ENCODE measurements around the gene ISG20L2.

Gene ISG20L2

DNA sequence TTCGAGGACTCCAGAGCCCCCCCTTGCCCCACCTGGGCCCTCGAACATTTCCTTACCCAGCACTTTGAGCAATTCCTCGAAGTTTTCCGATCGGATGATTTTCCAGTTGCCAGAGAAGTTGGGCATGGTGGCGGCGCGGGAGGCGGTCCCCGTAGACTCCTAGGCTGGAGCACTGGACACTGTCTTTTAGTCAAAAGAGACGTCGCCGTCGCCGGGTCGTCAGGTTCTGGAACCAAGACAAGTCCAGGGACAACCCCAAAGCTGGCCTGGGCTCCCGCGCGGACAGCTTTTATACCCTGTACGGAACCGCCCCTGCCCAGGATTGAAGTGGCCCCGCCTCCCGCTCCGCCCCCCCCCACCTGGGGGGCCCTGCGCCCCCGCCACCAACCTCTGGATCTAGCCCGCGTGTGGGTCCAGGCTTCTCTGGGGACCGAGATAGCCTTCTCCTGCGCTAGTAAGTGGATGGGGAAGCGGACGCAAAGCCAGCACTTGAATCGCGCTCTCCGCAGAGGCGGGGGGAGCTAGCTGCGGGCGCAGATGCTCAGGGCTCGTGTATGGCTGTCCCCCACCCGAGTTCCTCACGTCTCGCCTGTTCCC lies 23.1 kb downstream of the ISG20L2 start, which contains the start of gene CRABP2:
TSS of gene CRABP2 (minus strand) at position 263 of the 597 bp plus-strand sequence. CDS start at position 126, 137 bp downstream.
- peak; percentile 66 for DNase-seq

DNA sequence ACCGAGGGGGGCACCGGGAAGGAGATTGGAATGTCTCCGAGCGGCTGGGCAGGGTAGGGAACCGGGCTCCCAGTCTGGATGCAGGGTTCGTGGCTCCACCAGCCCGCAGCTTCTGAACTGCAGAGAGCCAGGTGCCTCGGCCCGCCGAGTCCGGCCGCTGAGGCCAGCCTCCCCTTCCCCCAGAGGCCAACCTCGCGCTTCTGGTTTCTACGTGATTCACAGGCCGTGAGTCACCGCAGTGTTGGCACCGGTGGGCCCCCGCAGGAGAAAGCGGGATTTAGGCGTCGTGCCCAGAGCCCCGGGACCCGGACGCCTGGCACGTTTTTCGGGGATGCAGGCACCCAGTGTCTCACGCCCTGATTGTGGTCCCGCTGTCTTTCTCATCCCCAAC lies 23.6 kb downstream of the ISG20L2 start:
- DNase-seq: no peak

GRCh38 chr1:156704166-156704711 lies 24.3 kb downstream of the ISG20L2 start:
- DNase-seq: no peak

GRCh38 chr1:156703741-156704140 lies 24.8 kb downstream of the ISG20L2 start:
- no peak for DNase-seq

- no peak for DNase-seq
Measured at GRCh38 chr1:156703336-156703735, 25.2 kb downstream of the ISG20L2 start.

DNA sequence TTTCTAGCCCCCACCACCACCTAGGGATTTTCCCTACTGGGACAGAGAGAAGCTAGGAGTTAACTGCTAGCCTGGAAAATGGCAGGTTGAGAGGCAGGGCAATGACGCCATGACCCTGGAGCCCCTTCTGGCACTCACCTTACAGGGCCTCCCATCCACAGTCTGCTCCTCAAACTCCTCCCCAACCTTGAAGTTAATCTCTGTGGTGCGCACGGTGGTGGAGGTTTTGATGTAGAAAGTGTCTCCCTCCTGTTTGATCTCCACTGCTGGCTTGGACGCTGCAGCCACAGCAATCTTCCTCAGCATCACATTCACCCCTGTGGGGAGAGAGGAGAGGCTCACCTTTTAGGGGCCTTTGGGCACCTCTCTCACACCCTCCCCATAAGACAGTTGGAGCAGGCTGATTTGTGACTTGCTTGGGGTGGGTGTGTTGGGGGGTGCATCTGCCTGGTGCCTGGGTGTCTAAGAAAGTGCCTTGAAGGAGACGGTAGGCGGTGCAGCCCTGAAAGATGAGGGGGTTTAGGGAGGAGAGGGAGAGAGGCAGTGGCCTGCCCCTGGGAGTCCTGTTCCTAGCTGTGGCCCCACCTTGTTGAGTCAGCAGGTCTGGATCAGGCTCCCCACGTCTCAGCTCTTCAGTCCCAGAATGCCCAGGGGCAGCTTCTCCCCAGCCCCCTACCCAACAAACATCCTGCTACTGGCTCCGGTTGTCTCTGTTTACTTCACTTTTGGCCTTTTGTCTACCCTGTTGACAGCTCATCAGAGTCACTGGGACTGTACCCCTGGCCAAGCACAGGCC lies 27.6 kb downstream of the ISG20L2 start:
- no peak for DNase-seq

GRCh38 chr1:156698995-156699394 lies 29.6 kb downstream of the ISG20L2 start:
- no peak for DNase-seq

DNA sequence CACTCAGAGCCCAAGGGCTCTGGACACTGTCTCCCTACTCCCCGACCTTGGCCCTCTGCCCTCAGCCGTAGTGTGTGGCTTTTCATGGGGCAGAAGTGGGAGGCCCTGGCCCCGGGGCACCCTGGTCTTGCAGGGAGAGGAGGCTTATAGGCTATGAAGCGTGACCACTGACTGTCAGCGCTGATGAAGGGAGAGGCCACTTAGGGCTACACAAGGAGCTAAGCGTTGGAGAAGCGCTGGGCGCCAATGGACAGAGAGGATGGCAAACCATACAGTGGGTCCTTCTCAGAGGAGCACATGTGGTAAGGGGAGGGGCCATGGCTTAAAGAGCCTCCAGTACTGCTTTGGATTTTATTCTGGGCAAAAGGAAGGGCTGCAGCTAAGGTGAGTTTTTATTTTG lies 31.1 kb downstream of the ISG20L2 start:
- no peak for DNase-seq

DNA sequence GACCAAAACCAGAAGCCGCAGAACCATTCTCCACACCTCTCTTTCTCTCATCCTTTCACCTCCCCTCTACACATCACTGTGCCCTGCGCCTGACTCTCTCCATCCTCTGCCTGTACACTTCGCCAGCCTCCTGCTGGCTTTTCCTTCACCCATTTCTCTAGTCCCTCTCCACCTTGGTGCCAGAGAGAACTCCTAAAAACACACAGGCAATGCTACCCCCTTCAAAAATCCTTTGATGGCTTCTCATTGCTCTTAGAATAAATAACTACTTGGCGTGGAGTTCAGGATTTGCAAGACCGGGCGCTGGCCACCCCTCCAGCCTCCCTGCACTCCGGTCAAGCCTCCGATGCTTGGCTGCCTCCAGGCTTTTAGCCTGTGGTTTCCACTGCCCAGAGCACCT lies 31.8 kb downstream of the ISG20L2 start:
- no peak for DNase-seq

DNA sequence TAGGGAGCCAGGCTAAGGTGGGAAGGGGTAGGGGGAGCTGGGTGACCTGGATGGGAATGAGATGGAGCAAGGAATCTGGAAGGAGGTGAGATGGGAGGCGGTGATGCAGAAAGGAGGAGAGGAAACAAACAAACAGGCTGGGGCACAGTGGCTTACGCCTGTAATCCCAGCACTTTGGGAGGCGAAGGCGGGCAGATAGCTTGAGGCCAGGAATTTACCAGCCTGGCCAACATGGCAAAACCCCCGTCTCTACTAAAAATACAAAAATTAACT lies 33.9 kb downstream of the ISG20L2 start:
- DNase-seq: no peak

GRCh38 chr1:156693848-156694689 lies 34.5 kb downstream of the ISG20L2 start:
- no peak for DNase-seq

DNA sequence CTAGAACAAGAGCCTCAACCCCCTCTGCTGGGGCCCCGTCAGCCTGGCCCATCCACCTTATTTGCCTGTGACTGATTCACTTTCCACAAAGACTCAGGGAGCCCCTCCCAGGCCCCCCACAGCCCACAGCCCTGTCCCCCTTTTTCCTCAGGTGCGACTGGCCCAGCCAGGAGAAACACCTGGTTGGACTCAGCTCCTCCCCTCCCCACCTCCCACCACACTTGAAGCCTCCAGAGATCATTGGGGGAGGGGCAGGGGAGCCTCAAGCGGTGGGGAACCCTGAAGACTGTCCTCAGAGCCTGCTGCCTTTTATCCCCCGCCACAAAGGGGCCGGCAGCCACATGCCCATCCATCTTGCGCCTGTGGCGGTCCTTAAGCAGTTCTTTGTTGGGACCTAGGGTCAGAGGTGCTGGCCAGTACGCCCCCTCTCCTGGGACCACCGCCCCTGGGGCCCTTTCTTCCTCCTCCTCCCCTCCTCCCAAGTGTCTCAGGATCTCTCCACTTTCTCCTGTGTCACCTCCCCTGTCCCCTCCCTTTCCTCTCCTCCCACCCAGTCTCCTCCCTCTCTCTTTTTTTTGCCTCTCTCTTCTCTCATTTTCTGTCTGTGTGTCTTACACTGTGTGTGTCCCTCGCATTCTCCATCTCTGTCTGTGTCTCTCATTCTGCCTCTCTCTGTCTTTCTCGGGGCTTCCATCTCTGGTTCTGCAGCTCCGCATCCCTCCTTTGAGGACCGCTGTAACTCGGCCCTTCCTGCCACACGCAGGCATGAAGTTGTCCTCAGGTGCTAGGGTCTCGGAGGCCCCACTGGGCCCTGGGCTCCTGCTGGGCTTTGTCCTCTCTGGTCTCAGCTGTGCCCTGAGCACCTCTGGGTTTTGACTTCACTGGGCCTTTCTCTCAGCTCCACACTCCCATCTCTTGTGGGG lies 35.4 kb downstream of the ISG20L2 start:
- peak; percentile 92 for DNase-seq

DNA sequence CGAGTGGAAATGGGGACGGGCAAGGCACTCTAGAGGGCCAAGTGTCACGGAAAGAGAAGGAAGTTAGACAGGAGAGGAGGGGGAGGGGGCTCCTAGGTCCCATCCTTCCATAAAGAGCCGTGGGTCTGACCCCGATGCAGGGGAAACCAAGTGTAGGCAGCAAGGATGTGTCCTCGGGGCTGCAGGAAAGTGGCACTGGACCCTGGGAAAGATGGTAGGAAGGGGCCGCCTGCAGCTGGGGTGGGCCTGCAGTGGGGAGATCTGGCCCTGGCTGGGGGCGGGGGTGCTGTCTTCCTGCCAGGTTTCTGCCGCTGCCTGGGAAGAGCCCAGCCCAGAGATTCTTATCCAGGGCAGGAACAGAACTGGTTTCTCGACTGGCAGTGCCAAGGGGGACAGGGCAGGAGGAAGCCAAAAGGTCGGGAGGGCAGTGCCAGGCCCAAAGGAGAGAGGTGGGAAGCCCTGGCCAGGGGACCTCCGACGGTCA lies 36.1 kb downstream of the ISG20L2 start:
- no peak for DNase-seq

DNA sequence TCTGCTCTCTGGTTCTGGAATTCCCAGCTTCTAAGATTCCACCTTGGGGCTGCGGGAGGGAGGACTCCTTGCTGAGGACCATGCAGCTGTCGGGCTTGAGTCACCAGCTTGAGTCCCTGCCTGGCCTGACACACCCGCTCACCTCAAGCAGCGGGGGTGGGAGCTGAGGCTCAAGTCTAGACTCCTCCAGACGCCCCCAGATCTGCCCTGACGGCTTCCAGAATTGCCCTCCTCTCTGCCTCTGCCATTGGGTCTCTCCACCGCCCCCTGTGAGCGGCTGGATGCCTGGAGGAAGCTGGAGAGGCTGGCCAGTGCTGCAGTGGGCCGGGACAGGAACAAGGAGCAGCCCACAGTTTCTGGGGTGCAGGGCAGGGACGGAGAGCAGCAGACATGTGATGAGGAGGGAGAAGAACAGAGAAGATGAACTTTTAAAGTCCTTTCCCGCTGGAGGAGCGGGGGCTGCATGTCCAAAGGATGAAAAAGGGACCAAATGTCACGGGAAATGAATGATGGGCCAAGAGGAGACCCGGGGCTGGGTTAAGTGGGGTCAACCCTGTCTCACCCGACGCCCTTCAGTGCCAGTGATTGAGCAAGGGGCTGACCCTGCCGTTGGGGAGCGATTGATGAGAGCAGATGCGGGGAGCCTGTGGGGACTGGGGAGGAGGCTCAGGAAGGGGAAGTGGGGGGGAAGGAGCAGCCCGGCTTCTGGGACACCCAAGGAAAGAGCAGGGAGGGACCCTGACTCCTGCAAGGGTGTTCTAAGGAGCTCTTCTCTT lies 36.7 kb downstream of the ISG20L2 start:
- DNase-seq: no peak

DNA sequence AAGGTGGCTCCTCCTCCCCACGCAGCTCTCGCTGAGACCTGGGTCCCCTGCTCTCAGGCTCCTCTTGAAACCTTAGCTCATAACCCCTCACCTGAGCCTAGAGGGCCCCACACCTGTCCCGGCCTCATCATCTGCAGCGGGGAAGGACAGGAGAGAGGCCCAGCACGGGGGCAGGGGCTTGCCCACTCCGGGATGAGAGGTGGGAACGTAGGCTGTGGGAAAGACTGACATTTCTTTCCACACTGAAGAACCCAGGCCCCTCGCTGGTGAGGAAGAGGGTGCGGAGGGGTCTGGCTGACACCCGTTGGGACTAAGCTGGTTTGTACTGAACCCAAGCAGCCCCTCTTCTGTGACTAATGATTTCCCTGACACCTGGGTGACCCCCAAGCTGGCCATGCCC lies 37.4 kb downstream of the ISG20L2 start:
- DNase-seq: no peak

DNA sequence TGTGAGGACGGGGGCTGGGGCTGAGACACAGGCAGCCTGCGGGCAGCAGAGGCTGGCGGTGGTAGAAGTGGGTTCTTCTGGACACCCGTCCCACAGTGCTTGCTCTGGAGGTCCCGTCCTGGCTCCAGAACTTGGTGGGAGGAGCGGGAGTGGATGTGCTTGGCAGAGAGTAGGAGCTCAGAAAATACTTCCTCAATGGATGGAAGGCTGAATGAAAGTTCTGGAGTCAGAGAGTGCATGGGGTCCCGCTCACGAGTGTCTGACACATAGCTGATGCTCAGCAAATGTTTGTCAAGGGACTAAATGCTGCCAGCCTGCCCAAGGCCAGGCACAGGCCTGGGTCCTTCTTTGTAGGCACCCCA lies 37.9 kb downstream of the ISG20L2 start:
- no peak for DNase-seq

- DNase-seq: peak; percentile 15
Measured at GRCh38 chr1:156689953-156690674, 38.5 kb downstream of the ISG20L2 start.

- peak; percentile 79 for DNase-seq
Measured at GRCh38 chr1:156689035-156689952, 39.3 kb downstream of the ISG20L2 start.

DNA sequence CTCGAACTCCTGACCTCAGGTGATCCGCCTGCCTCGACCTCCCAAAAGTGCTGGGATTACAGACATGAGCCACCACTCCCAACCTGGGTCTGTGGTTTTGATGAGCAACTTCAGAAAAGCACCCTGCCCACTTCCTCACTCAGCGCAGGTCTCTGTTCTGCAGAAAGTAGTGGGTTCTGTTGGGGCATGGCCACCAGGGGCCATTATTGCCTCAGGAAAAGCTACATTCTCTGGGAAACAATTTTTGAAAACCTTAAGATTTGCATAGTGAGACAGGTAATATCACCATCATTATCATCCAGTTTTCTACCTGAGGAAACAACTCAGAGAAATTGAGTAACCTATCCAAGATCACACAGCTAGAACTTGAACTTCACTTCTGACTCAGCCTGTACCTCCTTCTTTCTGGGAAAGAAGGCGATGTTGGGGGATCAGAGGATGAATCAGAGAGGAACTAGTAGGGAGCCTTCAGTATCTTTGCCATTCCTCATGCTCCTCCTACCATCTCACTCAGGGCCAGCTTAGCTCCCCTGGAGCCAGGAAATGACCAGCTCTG lies 44.3 kb downstream of the ISG20L2 start:
- DNase-seq: no peak

Measured in NCI-H1436 (cell line).